HG03457 (cell line): ENCODE measurements around the gene AP1M1.

Experiments used
- ATAC-seq: cut with Tn5 transposase; IDR thresholded peaks from one replicate; pipeline ENCODE4 v1.9.1; 2021; ENCODE audit warnings: moderate number of reproducible peaks; ENCODE audit not compliant: unreplicated experiment

AP1M1 gene

DNA sequence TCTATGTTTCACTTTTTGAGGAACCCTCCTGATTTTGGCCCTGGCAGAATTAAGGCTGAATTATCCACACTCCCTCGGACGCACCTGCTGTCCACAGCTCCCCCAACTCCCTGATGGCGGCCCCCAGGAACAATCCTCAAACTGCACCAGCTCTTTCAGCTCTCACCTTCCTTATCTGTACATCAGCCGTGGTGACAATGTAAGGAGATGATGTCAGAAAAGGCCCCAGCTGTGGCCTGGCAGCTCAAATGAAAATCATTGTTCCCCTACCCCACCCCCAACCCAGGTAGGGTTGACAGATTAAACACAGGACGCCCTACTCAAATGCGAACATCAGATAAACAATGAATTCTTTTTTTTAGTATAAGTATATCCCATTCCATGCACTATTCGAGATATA lies 91.9 kb downstream of the AP1M1 start:
- no peak for ATAC-seq

DNA sequence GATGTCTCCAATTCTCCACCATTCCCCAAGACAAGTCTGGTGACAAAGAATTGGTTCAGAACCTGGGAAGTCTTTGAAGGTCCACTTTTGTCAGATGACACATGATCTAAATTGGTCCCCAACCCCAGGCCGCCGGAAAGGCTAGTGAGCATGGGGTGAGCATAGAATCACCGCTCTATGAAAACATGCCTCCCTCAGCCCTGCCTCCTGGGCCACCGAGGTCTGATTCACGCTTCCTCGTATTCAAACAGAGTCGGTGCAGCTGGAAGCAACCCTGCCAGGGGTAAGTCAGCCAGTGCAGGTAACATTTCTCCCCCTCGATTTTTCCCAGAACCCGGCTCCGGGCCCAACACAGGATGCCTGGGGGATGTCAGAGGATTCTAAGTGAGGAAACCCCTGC lies 93.0 kb downstream of the AP1M1 start:
- ATAC-seq = no peak

DNA sequence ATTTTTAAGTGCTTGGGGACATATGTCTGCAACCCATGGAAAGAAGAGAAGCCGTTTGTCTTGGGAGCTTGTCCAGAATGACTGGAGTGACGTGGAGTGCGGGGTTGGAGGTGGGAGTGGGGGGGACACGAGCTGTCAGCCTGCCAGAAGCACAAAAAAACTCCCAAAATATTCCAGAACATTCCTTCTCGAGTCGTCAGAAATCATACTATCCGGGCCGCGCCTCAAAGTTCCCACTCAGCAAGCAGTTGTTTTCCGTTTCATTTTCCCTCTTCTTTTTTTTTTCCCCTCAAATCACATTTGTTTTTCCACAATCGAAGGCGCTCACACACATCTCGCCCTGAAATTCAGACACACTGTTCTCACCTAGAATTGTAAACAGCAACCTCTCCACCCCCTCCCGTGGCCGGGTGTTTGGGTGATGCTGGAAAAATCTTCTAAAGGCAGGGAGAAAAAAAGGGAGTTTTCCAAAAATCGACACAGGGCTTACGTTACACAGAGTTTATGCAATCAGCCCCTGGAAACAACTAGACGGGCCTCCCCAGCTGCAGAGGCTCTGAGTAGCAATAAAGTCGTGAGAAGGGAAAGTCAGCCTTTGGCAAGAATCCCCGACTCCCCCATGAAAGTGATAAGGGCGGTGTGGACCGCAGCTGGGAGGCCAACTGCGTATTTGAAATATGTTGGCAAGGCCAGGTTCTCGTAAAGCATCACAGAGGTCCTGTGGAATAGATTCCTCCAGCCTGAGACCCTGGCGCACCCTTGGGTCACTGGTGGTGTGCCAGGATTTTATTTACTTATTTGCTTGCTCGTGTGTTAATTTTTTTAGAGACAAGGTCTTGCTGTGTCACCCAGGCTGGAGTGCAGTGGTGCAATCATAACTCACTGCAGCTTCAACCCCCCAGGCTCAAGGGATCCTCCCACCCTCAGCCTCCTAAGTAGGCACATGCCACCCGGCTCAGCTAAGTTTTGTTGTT lies 95.7 kb downstream of the AP1M1 start:
- ATAC-seq = no peak

DNA sequence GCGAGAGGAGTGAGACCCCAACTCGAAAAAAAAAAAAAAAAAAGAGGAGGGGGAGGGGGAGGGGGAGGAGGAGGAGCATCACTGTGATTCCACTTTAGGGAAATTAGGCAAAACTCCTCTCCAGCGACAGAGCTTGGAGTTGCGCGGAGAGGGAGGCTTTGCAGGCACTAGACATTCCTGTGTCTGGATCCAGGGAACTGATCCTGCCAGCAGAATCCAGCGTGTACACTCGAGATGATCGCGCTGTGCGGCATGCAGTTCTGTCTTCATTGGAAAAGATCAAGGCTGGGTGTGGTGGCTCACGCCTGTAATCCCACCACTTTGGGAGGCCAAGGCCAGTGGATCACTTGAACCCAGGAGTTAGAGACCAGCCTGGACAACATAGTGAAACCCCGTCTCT lies 97.3 kb downstream of the AP1M1 start:
- no peak for ATAC-seq
